DOHH2 (cell line): ENCODE measurements around the gene DCP1B.

Experiments used
- EZH2phosphoT487 ChIP-seq: fragments of 200-600 bp; sonication (generic); IDR thresholded peaks from 2 replicates; pipeline ENCODE4 v1.6.1; 2017; ENCODE audit warnings: borderline replicate concordance, mild to moderate bottlenecking, antibody characterized with exemption, low read length, moderate library complexity, mixed read lengths
- TF ChIP-seq, protein P1 (sequence below): fragments of 200-600 bp; sonication (generic); IDR thresholded peaks from one replicate; pipeline ENCODE4 v1.5.1; 2014; ENCODE audit warnings: antibody characterized with exemption, mild to moderate bottlenecking, low read depth, low read length; ENCODE audit not compliant: poor library complexity, severe bottlenecking

DNA sequence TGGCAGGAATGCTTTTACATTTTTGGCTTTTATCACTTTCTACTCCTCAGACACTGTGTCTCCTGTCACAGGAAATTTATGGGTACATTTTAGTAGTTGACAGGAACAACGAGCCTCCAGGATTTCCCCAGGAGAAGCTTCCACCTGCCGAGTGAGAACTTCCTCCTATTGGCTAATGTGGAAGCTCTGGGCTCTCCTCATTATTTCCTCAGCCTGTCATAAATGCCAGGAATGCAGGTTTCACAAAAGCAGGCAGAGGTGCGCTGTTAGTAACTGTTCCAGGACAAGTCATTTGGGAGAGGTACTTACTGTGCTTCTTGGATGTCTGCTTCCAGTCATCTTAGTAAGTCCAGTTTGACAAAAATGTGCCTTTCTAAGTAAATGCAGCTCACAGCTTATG lies 19.1 kb upstream of the DCP1B start:
- TF ChIP-seq, protein P1, sequence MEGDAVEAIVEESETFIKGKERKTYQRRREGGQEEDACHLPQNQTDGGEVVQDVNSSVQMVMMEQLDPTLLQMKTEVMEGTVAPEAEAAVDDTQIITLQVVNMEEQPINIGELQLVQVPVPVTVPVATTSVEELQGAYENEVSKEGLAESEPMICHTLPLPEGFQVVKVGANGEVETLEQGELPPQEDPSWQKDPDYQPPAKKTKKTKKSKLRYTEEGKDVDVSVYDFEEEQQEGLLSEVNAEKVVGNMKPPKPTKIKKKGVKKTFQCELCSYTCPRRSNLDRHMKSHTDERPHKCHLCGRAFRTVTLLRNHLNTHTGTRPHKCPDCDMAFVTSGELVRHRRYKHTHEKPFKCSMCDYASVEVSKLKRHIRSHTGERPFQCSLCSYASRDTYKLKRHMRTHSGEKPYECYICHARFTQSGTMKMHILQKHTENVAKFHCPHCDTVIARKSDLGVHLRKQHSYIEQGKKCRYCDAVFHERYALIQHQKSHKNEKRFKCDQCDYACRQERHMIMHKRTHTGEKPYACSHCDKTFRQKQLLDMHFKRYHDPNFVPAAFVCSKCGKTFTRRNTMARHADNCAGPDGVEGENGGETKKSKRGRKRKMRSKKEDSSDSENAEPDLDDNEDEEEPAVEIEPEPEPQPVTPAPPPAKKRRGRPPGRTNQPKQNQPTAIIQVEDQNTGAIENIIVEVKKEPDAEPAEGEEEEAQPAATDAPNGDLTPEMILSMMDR, result no peak
- TF ChIP-seq EZH2phosphoT487, result no peak
